A549 (cell line): ENCODE data around the gene CCNQ. TPM values are rescaled to one million over a fixed set of nuclear protein-coding genes. Genes with fewer than 3 reads are reported as not detected.

Source experiments
- ATAC-seq, 2 experiments: fragments of 200-7000 bp in 1 of 2; fragments of >200 bp in 1 of 2; cut with Nextera tagmentation in 1 of 2; cut with Tn5 transposase in 1 of 2; 3 replicates each; pipeline versions ENCODE4 v1.8.0 to v1.9.1; 2018 to 2020; ENCODE audit warnings: mild to moderate bottlenecking in 1 of 2, moderate library complexity in 1 of 2
- CTCF ChIA-PET: fragments of 300-600 bp; sonication (Branson Sonifier 250); formaldehyde crosslinking; extraction: SDS; loops from one replicate; lab custom pipeline; 2021; ENCODE audit warnings: antibody characterized with exemption, inconsistent platforms; lab: Yijun Ruan, JAX
- POLR2A ChIA-PET: fragments of 350-600 bp; formaldehyde crosslinking; extraction: SDS; loops from one replicate; lab custom pipeline; 2021; ENCODE audit warnings: antibody characterized with exemption, inconsistent platforms; lab: Yijun Ruan, JAX
- DNase-seq, 2 experiments: peaks; one replicate each; pipeline versions ENCODE4 v3.0.0 to v3.0.0-alpha.2; 2011 to 2016; ENCODE audit warnings: low read depth in 1 of 2, low spot score in 1 of 2
- FAIRE-seq: peaks from 2 replicates; lab custom pipeline; 2011; peaks lifted over from hg19 to GRCh38; lab: Jason Lieb, UNC
- H3K27ac ChIP-seq, 2 experiments: fragments of >200 bp; sonication (Bioruptor Twin); formaldehyde crosslinking; 3 replicates each; pipeline ENCODE4 v1.5.1; 2016 to 2017
- H3K4me1 ChIP-seq: fragments of >200 bp; sonication (Bioruptor Twin); formaldehyde crosslinking; 3 replicates; pipeline ENCODE4 v1.6.1; 2016
- H3K4me2 ChIP-seq: fragments of >200 bp; sonication (Bioruptor Twin); formaldehyde crosslinking; 3 replicates; pipeline ENCODE4 v1.6.1; 2016
- H3K4me3 ChIP-seq: fragments of >200 bp; sonication (Bioruptor Twin); formaldehyde crosslinking; 3 replicates; pipeline ENCODE4 v1.5.1; 2016
- H3K9me3 ChIP-seq: fragments of >200 bp; sonication (Bioruptor Twin); formaldehyde crosslinking; 3 replicates; pipeline ENCODE4 v1.6.1; 2016
- CHD4 ChIP-seq: fragments of 200-600 bp; sonication (generic); IDR thresholded peaks from 2 replicates; pipeline ENCODE4 v1.6.1; 2016; ENCODE audit warnings: antibody characterized with exemption, mild to moderate bottlenecking, borderline replicate concordance
- FOSB ChIP-seq: fragments of 250-450 bp; sonication (Bioruptor Pico); IDR thresholded peaks from 2 replicates; pipeline ENCODE4 v1.5.0; 2020; ENCODE audit warnings: mild to moderate bottlenecking, moderate library complexity
- GATA3 ChIP-seq: IDR thresholded peaks from 2 replicates; pipeline ENCODE4 v1.6.1; 2012; ENCODE audit warnings: borderline replicate concordance
- HEYL ChIP-seq: fragments of 250-450 bp; sonication (Bioruptor Pico); IDR thresholded peaks from 2 replicates; pipeline ENCODE4 v1.8.0; 2021; ENCODE audit warnings: mild to moderate bottlenecking, moderate library complexity
- HOXA7 ChIP-seq: fragments of 250-450 bp; sonication (Bioruptor Pico); IDR thresholded peaks from 2 replicates; pipeline ENCODE4 v1.5.0; 2020; ENCODE audit warnings: mild to moderate bottlenecking, moderate library complexity
- HOXB13 ChIP-seq: fragments of 250-450 bp; sonication (Bioruptor Pico); IDR thresholded peaks from 2 replicates; pipeline ENCODE4 v1.5.0; 2020; ENCODE audit warnings: low read depth, mild to moderate bottlenecking, moderate library complexity
- KDM1A ChIP-seq: fragments of 200-600 bp; sonication (generic); IDR thresholded peaks from 2 replicates; pipeline ENCODE4 v1.6.1; 2016; ENCODE audit warnings: low read depth, mild to moderate bottlenecking
- NFE2L2 ChIP-seq: fragments of 150-350 bp; conservative IDR thresholded peaks from 2 replicates; pipeline ENCODE4 v1.6.1; 2014; ENCODE audit warnings: low read length
- POLR2A ChIP-seq: IDR thresholded peaks from 2 replicates; pipeline ENCODE4 v1.6.1; 2012; ENCODE audit warnings: mild to moderate bottlenecking, low read length
- POLR2AphosphoS2 ChIP-seq: conservative IDR thresholded peaks from 2 replicates; pipeline ENCODE4 v1.6.1; 2012; ENCODE audit warnings: low read length, improper control_type of control experiment, inconsistent platforms
- RARB ChIP-seq: fragments of 250-450 bp; sonication (Bioruptor Pico); IDR thresholded peaks from 2 replicates; pipeline ENCODE4 v1.8.0; 2021; ENCODE audit warnings: mild to moderate bottlenecking, moderate library complexity
- TFCP2L1 ChIP-seq: fragments of 250-450 bp; sonication (Bioruptor Pico); IDR thresholded peaks from 2 replicates; pipeline ENCODE4 v1.5.0; 2021; ENCODE audit warnings: mild to moderate bottlenecking
- ZC3H11A ChIP-seq: fragments of 450-650 bp; IDR thresholded peaks from 2 replicates; pipeline ENCODE4 v1.6.1; 2014; ENCODE audit warnings: antibody characterized with exemption, mild to moderate bottlenecking
- ZFP36 ChIP-seq: fragments of 450-650 bp; IDR thresholded peaks from 2 replicates; pipeline ENCODE4 v1.6.1; 2014; ENCODE audit warnings: borderline replicate concordance; ENCODE audit not compliant: partially characterized antibody
- WGBS: methylation state at CpG from one replicate; pipeline ENCODE4 v1.1.6; 2017; ENCODE audit errors: missing lambda C conversion rate; 5-methylcytosine and 5-hydroxymethylcytosine counted together
- polyA plus RNA-seq, 4 experiments: library from polyadenylated mRNA; depleted of rRNA in 3 of 4; stranded (reverse); fragments of >200 nt; fragmentation: RNase III in 1 of 4; extraction: RNeasy Plus Mini Kit Qiagen cat#74134 plus additional on column Dnase treatment in 1 of 4; gene quantifications; 2 replicates in 3 of 4; 3 replicates in 1 of 4; pipeline ENCODE4 v1.2.3, GENCODE V29; 2011 to 2017
- TF ChIP-seq, protein P1 (sequence below): fragments of 150-350 bp; IDR thresholded peaks from 2 replicates; pipeline ENCODE4 v1.6.1; 2014; ENCODE audit warnings: low read depth, mild to moderate bottlenecking, low read length
- TF ChIP-seq, protein P2 (sequence below): IDR thresholded peaks from 2 replicates; pipeline ENCODE4 v1.6.1; 2012; ENCODE audit warnings: low read depth, borderline replicate concordance
- TF ChIP-seq, protein P3 (sequence below): IDR thresholded peaks from 2 replicates; pipeline ENCODE4 v1.6.1; 2012

CCNQ gene
- polyA plus RNA-seq, 2 of the 4 experiments (the other 2 are of a cell fraction): 25.6 to 32.0 TPM

DNA sequence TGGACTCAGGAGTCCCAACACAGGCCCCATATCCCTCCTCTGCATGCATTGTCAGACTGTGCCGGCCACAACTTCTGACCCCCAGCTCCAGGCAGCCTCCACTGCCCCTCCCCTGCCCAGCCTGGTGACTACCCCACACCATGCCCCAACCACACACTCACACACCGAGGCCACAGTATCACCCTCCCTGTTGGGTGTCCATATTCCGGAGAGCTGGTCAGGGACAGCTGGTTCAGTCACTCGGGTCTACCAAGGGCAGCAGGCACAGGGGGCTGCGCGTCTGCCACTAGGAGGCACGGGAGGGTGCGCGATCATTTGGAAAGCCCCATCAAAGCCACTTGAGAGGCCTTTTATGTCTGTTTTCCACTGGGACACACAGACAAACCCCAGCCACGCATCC, 26.3 kb downstream of the CCNQ start:
- Histone ChIP-seq H3K4me1 (no peaks in the 10 kb centered on the region), H3K4me3 (no peak overlapping the region), H3K4me2 (no peak overlapping the region), H3K27ac (no peak overlapping the region), H3K9me3 (no peaks in the 10 kb centered on the region)
- CTCF ChIA-PET: interaction anchor here (1.9 kb wide), 1 partner anchor 18 kb away, joined by 7 read pairs; no protein-coding TSS in a partner anchor
- POLR2A ChIA-PET: no interaction called here
- WGBS: 75% methylated on average over 9 of the region's 10 CpGs
- FAIRE-seq (no peak), DNase-seq (no peak), ATAC-seq (no peak)
- no peak for TF ChIP-seq HEYL (CRISPR knock-in tag)
- no peak for TF ChIP-seq ZC3H11A
- no peak for TF ChIP-seq NFE2L2
- no peak for TF ChIP-seq POLR2A
- TF ChIP-seq KDM1A: no peak
- TF ChIP-seq FOSB (CRISPR knock-in tag): no peak
- TF ChIP-seq, protein P1, sequence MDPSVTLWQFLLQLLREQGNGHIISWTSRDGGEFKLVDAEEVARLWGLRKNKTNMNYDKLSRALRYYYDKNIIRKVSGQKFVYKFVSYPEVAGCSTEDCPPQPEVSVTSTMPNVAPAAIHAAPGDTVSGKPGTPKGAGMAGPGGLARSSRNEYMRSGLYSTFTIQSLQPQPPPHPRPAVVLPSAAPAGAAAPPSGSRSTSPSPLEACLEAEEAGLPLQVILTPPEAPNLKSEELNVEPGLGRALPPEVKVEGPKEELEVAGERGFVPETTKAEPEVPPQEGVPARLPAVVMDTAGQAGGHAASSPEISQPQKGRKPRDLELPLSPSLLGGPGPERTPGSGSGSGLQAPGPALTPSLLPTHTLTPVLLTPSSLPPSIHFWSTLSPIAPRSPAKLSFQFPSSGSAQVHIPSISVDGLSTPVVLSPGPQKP: no peak
- no peak for TF ChIP-seq POLR2AphosphoS2

DNA sequence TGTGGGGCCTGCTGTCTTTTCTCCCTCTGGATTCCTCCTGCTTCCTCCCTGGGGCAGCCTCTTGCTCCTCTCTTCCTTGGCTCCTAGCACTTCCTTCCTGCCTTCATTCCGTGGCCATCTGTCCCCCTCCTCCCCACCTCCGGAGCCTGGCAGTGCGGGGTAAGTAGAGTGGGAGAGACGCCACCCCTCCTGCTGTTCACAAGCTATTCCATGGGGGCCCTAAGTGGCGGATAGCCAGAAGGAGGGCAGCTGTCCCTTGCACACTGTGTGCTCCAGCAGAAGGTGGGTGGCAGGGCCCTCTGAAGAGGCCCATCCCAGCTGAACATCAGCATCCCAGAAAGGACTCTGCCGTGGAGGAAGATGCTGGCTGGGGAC, 27.4 kb downstream of the CCNQ start:
- ATAC-seq (no peak), DNase-seq (no peak), FAIRE-seq (no peak)
- Histone ChIP-seq H3K4me1 (no peaks in the 10 kb centered on the region), H3K4me2 (no peak overlapping the region), H3K4me3 (no peak overlapping the region), H3K9me3 (no peaks in the 10 kb centered on the region), H3K27ac (no peak overlapping the region)
- 65% methylated on average over 6 of the region's 6 CpGs for WGBS
- ChIA-PET CTCF (interaction anchor here (0.8 to 1.9 kb wide), 4 partner anchors 10 to 96 kb away, joined by 3 to 7 read pairs (median 4); partner anchors contain the start of gene DUSP9), POLR2A (no interaction called here)
- no peak for TF ChIP-seq TFCP2L1 (CRISPR knock-in tag)
- TF ChIP-seq HOXB13 (CRISPR knock-in tag): no peak

DNA sequence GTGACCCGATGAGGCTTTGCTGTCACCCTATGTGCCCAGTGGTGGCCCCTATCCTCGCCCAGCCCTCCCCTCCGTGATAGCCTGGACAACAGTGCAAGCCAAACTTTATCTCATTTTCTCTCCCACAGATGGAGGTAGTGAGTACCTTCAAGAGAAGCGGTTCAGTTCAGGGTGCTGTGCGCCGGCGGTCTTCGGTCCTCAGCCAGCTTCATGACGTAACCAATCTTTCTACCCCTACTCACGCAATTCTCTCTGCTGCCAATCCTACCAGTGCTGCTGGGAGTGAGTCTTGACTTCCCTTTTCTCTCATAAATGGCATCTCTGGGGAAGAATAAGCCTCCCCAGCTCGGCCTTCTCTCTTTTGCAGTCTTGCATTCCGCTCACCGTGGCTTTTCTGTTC, 29.5 kb downstream of the CCNQ start:
- POLR2A ChIA-PET: no interaction called here
- FAIRE-seq: no peak

DNA sequence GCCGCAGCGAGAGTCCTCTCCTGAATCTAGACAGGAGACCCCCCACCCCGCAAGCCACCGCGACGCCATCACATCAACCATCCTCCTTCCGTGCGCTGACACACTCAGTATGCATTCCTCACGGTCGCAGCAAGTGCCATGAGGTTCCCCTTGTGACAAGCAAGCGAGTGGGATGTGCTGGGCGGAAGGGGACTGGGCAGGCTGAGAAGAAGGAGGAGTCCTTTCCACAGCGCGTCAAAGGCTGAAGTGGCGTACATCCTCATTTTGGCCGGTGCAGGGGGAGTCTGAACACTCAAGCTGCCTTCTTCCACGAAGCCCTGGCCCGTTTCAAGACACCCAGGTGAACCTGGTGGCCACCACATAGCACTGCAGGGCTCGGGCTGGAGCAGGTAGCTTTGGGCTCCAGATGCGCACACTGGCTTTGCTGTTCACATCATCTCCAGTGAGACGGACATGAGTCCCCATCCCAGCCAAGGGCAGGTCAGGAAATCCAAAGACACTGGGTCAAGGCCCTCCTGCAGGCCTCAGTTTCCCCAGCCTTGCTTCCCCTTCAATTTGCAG, 30.4 kb downstream of the CCNQ start:
- no peak overlapping the region for H3K27ac ChIP-seq
- DNase-seq (peak; percentile 11 to 33), FAIRE-seq (no peak), ATAC-seq (peak; percentile 62 to 78; a peak in 4 of 6 replicates)
- H3K9me3 ChIP-seq: no peaks in the 10 kb centered on the region
- no peaks in the 10 kb centered on the region for H3K4me1 ChIP-seq
- POLR2A ChIA-PET: no interaction called here
- H3K4me3 ChIP-seq: no peak overlapping the region
- 65% methylated on average over 14 of the region's 21 CpGs for WGBS
- TF ChIP-seq HOXA7 (CRISPR knock-in tag): no peak
- TF ChIP-seq, protein P2, sequence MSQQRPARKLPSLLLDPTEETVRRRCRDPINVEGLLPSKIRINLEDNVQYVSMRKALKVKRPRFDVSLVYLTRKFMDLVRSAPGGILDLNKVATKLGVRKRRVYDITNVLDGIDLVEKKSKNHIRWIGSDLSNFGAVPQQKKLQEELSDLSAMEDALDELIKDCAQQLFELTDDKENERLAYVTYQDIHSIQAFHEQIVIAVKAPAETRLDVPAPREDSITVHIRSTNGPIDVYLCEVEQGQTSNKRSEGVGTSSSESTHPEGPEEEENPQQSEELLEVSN: no peak
- TF ChIP-seq RARB (CRISPR knock-in tag): no peak
- TF ChIP-seq CHD4: no peak
- H3K4me2 ChIP-seq: no peak overlapping the region
- CTCF ChIA-PET: interaction anchor here (0.7 to 3.0 kb wide), 7 partner anchors 10 to 99 kb away, joined by 3 to 10 read pairs (median 3); no protein-coding TSS in a partner anchor

More for the DNA sequence above, 29.5 kb downstream of the CCNQ start:
- CTCF ChIA-PET: interaction anchor here (1.1 to 3.0 kb wide), 3 partner anchors 9 to 98 kb away, joined by 3 to 10 read pairs (median 4); no protein-coding TSS in a partner anchor
- peak in 1 of 2 experiments; percentile 37; a peak in 3 of 6 replicates for ATAC-seq
- Histone ChIP-seq H3K4me3 (no peak overlapping the region), H3K27ac (no peak overlapping the region), H3K4me1 (no peaks in the 10 kb centered on the region)
- 75% methylated on average over 12 of the region's 13 CpGs for WGBS
- TF ChIP-seq ZFP36 (no peak), NFE2L2 (no peak), ZC3H11A (no peak), GATA3 (no peak)
- TF ChIP-seq, protein P3, sequence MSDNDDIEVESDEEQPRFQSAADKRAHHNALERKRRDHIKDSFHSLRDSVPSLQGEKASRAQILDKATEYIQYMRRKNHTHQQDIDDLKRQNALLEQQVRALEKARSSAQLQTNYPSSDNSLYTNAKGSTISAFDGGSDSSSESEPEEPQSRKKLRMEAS: no peak
- TF ChIP-seq, all 56 proteins: peak for 0
- no peak overlapping the region for H3K4me2 ChIP-seq
- H3K9me3 ChIP-seq: no peaks in the 10 kb centered on the region
- DNase-seq: no peak
